Tibial artery (tissue), 4 donors: ENCODE data around the gene CKM.
"Not testable (repeated sequence)": the region's sequence is repeated elsewhere in the genome, so short reads cannot be mapped to it uniquely, and the experiment has no call there.

Experiments
- DNase-seq, 2 donors: peaks; one replicate each; pipeline ENCODE4 v3.0.0-alpha.2; 2019
- H3K27ac ChIP-seq, 2 donors: fragments of 200-600 bp; sonication (generic) in 1 of 2; 1 replicate in 1 of 2; 2 replicates in 1 of 2; pipeline ENCODE4 v1.5.1; 2018 to 2019; ENCODE audit warnings: mild to moderate bottlenecking in 1 of 2
- H3K27me3 ChIP-seq, 2 donors: fragments of 200-600 bp; sonication (generic) in 1 of 2; one replicate each; pipeline versions ENCODE4 v1.5.1 to v1.6.0; 2016 to 2019
- H3K36me3 ChIP-seq, 3 donors: fragments of 200-600 bp; sonication (generic) in 2 of 3; one replicate each; pipeline ENCODE4 v1.5.1; 2016 to 2019; ENCODE audit warnings: mild to moderate bottlenecking in 2 of 3
- H3K4me1 ChIP-seq, 4 donors: fragments of 200-600 bp; sonication (generic) in 2 of 4; 1 replicate in 3 of 4; 2 replicates in 1 of 4; pipeline ENCODE4 v1.5.1; 2016 to 2019
- H3K4me3 ChIP-seq, 2 donors: fragments of 200-600 bp; sonication (generic) in 1 of 2; 1 replicate in 1 of 2; 2 replicates in 1 of 2; pipeline ENCODE4 v1.5.1; 2018 to 2019; ENCODE audit warnings: mild to moderate bottlenecking in 2 of 2
- H3K9me3 ChIP-seq, 3 donors: fragments of 200-600 bp; sonication (generic) in 1 of 3; one replicate each; pipeline ENCODE4 v1.5.1; 2016 to 2019
- CTCF ChIP-seq, 2 experiments: fragments of 200-600 bp in 1 of 2; fragments of 450-650 bp in 1 of 2; IDR thresholded peaks; one replicate each; pipeline ENCODE4 v1.5.1; 2017 to 2019; ENCODE audit warnings: antibody characterized with exemption in 2 of 2, mild to moderate bottlenecking in 1 of 2, moderate library complexity in 1 of 2
- intact Hi-C: fragments of 100-400 bp; cut with DNase I; formaldehyde crosslinking; loops from one replicate; pipeline ENCODE4 v1.15.0; 2023; ENCODE audit warnings: low total_unique reads

Gene CKM

GRCh38 chr19:45336696-45337251 is 14.1 kb upstream of the CKM start:
- H3K27ac ChIP-seq: no peak overlapping the region
- no peaks in the 10 kb centered on the region for H3K9me3 ChIP-seq
- H3K4me3 ChIP-seq: no peak overlapping the region
- no peak for DNase-seq
- peaks cover 0 to 15% (median 8%) of the 10 kb centered on the region in 4 donors for H3K4me1 ChIP-seq
- H3K36me3 ChIP-seq: no peaks in the 10 kb centered on the region
- TF ChIP-seq CTCF (IDR thresholded peaks at IDR 0.05): no peak
- intact Hi-C loops: no loop called here
- peaks cover 0 to 50% of the 10 kb centered on the region in 2 donors for H3K27me3 ChIP-seq

- H3K4me3 ChIP-seq, H3K9me3 ChIP-seq, DNase-seq, H3K36me3 ChIP-seq, H3K4me1 ChIP-seq, intact Hi-C loops, H3K27ac ChIP-seq: not testable (repeated sequence)
- H3K27me3 ChIP-seq: peaks cover 0 to 35% of the 10 kb centered on the region in 2 donors
Observed at GRCh38 chr19:45334881-45335280, 12.2 kb upstream of the CKM start.

- no peak for DNase-seq
- no peak overlapping the region for H3K27ac ChIP-seq
- intact Hi-C loops: no loop called here
- H3K4me3 ChIP-seq: no peak overlapping the region
- H3K36me3 ChIP-seq: no peaks in the 10 kb centered on the region
- H3K4me1 ChIP-seq: peaks cover 0 to 5% (median 1%) of the 10 kb centered on the region in 4 donors
- TF ChIP-seq CTCF (IDR thresholded peaks at IDR 0.05): no peak
- H3K27me3 ChIP-seq: peaks cover 0 to 24% of the 10 kb centered on the region in 2 donors
- no peaks in the 10 kb centered on the region for H3K9me3 ChIP-seq
Observed at GRCh38 chr19:45333609-45334303, 11.1 kb upstream of the CKM start.

- Histone ChIP-seq H3K36me3 (no peaks in the 10 kb centered on the region), H3K9me3 (no peaks in the 10 kb centered on the region), H3K4me3 (no peak overlapping the region), H3K27ac (no peak overlapping the region), H3K27me3 (peaks cover 0 to 10% of the 10 kb centered on the region in 2 donors), H3K4me1 (peaks cover 0 to 1% (median 0%) of the 10 kb centered on the region in 4 donors)
- no peak for DNase-seq
- intact Hi-C loops: no loop called here
- TF ChIP-seq CTCF (IDR thresholded peaks at IDR 0.05): no peak
Observed at GRCh38 chr19:45331411-45331810, 8.7 kb upstream of the CKM start.

- H3K9me3 ChIP-seq: no peaks in the 10 kb centered on the region
- no peak overlapping the region for H3K4me3 ChIP-seq
- no peak for TF ChIP-seq CTCF (IDR thresholded peaks at IDR 0.05)
- H3K4me1 ChIP-seq: peaks cover 0 to 17% (median 10%) of the 10 kb centered on the region in 4 donors
- intact Hi-C loops: no loop called here
- H3K27ac ChIP-seq: no peak overlapping the region
- H3K27me3 ChIP-seq: peaks cover 0 to 29% of the 10 kb centered on the region in 2 donors
- no peak for DNase-seq
- H3K36me3 ChIP-seq: no peaks in the 10 kb centered on the region
Observed at GRCh38 chr19:45327404-45328143, 4.9 kb upstream of the CKM start.

- Histone ChIP-seq H3K9me3 (no peaks in the 10 kb centered on the region), H3K27me3 (peaks cover 0 to 41% of the 10 kb centered on the region in 2 donors), H3K4me3 (no peak overlapping the region), H3K36me3 (no peaks in the 10 kb centered on the region), H3K4me1 (peaks cover 0 to 17% (median 10%) of the 10 kb centered on the region in 4 donors), H3K27ac (no peak overlapping the region)
- no peak for DNase-seq
- intact Hi-C loops: no loop called here
- no peak for TF ChIP-seq CTCF (IDR thresholded peaks at IDR 0.05)
Observed at GRCh38 chr19:45324349-45324907, 1.8 kb upstream of the CKM start.
